IMR-90 (cell line): ENCODE measurements around the gene TRNT1. TPM values are rescaled to one million over a fixed set of nuclear protein-coding genes. Genes with fewer than 3 reads are reported as not detected.

Experiments used
- ATAC-seq: fragments of 200-7000 bp; cut with Tn5 transposase; 2 replicates; pipeline ENCODE4 v1.9.1; 2020; ENCODE audit warnings: low read depth, mild to moderate bottlenecking, moderate library complexity
- BruUV-seq: library from RNA; stranded (reverse); fragments of 400-500 nt; replicated peaks from 2 replicates; lab custom pipeline; 2021; lab: Mats Ljungman, UMichigan
- CTCF ChIA-PET: fragments of 300-600 bp; formaldehyde crosslinking; extraction: SDS; loops from one replicate; lab custom pipeline; 2021; ENCODE audit warnings: antibody characterized with exemption; lab: Yijun Ruan, JAX
- POLR2A ChIA-PET: fragments of 300-600 bp; sonication (Branson Sonifier 250); formaldehyde crosslinking; loops from one replicate; lab custom pipeline; 2022; ENCODE audit warnings: antibody characterized with exemption; ENCODE audit not compliant: unreplicated experiment; lab: Charles Lee
- DNase-seq: peaks from one replicate; pipeline ENCODE4 v3.0.0; 2013
- H2AFZ ChIP-seq: replicated peaks from 2 replicates; pipeline ENCODE3; 2013; ENCODE audit warnings: low read length, mild to moderate bottlenecking; ENCODE audit not compliant: poor library complexity
- H2AK5ac ChIP-seq: 2 replicates; pipeline ENCODE4 v1.6.1; 2013; ENCODE audit warnings: low read depth, low read length, inconsistent platforms
- H2AK9ac ChIP-seq: replicated peaks from 2 replicates; pipeline ENCODE3; 2013; ENCODE audit warnings: mild to moderate bottlenecking, low read depth, low read length, moderate library complexity; ENCODE audit not compliant: poor library complexity
- H2BK120ac ChIP-seq: 2 replicates; pipeline ENCODE4 v1.6.1; 2013; ENCODE audit warnings: low read depth, low read length, inconsistent platforms
- H2BK15ac ChIP-seq: 3 replicates; pipeline ENCODE4 v1.6.1; 2013; ENCODE audit warnings: low read depth, low read length, inconsistent platforms
- H2BK20ac ChIP-seq: 2 replicates; pipeline ENCODE4 v1.6.1; 2013; ENCODE audit warnings: low read depth, mild to moderate bottlenecking, inconsistent platforms, low read length, moderate library complexity
- H2BK5ac ChIP-seq: 2 replicates; pipeline ENCODE4 v1.6.1; 2013; ENCODE audit warnings: mild to moderate bottlenecking, low read depth, low read length, inconsistent platforms; ENCODE audit not compliant: poor library complexity, severe bottlenecking
- H3K14ac ChIP-seq: replicated peaks from 2 replicates; pipeline ENCODE4 v1.6.1; 2013; ENCODE audit warnings: low read depth, low read length, inconsistent platforms
- H3K18ac ChIP-seq: 2 replicates; pipeline ENCODE4 v1.6.1; 2013; ENCODE audit warnings: low read depth, low read length, control low read depth
- H3K23ac ChIP-seq: 2 replicates; pipeline ENCODE4 v1.6.1; 2013; ENCODE audit warnings: low read depth, low read length, inconsistent platforms
- H3K27ac ChIP-seq: 2 replicates; pipeline ENCODE4 v1.5.1; 2013; ENCODE audit warnings: mild to moderate bottlenecking, control low read depth, low read length; ENCODE audit not compliant: insufficient read depth
- H3K27me3 ChIP-seq: 2 replicates; pipeline ENCODE4 v1.6.1; 2013; ENCODE audit warnings: low read length; ENCODE audit not compliant: control insufficient read depth, insufficient read depth
- H3K36me3 ChIP-seq: 2 replicates; pipeline ENCODE4 v1.6.1; 2013; ENCODE audit warnings: low read length, mixed read lengths; ENCODE audit not compliant: control insufficient read depth, insufficient read depth
- H3K4ac ChIP-seq: 2 replicates; pipeline ENCODE4 v1.6.1; 2013; ENCODE audit warnings: low read depth, low read length, inconsistent platforms
- H3K4me1 ChIP-seq: 2 replicates; pipeline ENCODE4 v1.6.1; 2013; ENCODE audit warnings: low read length, mixed read lengths; ENCODE audit not compliant: control insufficient read depth, insufficient read depth
- H3K4me2 ChIP-seq: 2 replicates; pipeline ENCODE4 v1.6.1; 2013; ENCODE audit warnings: low read depth, mild to moderate bottlenecking, control low read depth, low read length, moderate library complexity
- H3K4me3 ChIP-seq: 2 replicates; pipeline ENCODE4 v1.5.1; 2013; ENCODE audit warnings: low read depth, mild to moderate bottlenecking, control low read depth, low read length, moderate library complexity; ENCODE audit not compliant: insufficient read depth
- H3K56ac ChIP-seq: 2 replicates; pipeline ENCODE4 v1.6.1; 2013; ENCODE audit warnings: low read length, inconsistent platforms; ENCODE audit not compliant: insufficient read depth; ENCODE audit errors: extremely low read depth
- H3K79me1 ChIP-seq, 2 experiments: 2 replicates each; pipeline ENCODE4 v1.6.1; 2013; ENCODE audit warnings: low read length in 2 of 2, inconsistent platforms in 1 of 2, low read depth in 1 of 2
- H3K9ac ChIP-seq: 2 replicates; pipeline ENCODE4 v1.6.1; 2013; ENCODE audit warnings: low read depth, low read length, control low read depth
- H3K9me1 ChIP-seq: 2 replicates; pipeline ENCODE4 v1.6.1; 2013; ENCODE audit warnings: low read length, inconsistent platforms; ENCODE audit not compliant: insufficient read depth
- H3K9me3 ChIP-seq: 2 replicates; pipeline ENCODE4 v1.6.1; 2013; ENCODE audit warnings: low read length; ENCODE audit not compliant: control insufficient read depth, insufficient read depth
- H4K20me1 ChIP-seq: 2 replicates; pipeline ENCODE4 v1.6.1; 2013; ENCODE audit warnings: low read length, inconsistent platforms; ENCODE audit not compliant: insufficient read depth
- H4K5ac ChIP-seq: 2 replicates; pipeline ENCODE4 v1.6.1; 2013; ENCODE audit warnings: mild to moderate bottlenecking, low read depth, low read length, control low read depth
- H4K8ac ChIP-seq, 2 experiments: 2 replicates each; pipeline ENCODE4 v1.6.1; 2013; ENCODE audit warnings: low read depth in 2 of 2, low read length in 2 of 2, control low read depth in 1 of 2, inconsistent platforms in 1 of 2
- H4K91ac ChIP-seq: 2 replicates; pipeline ENCODE4 v1.6.1; 2013; ENCODE audit warnings: low read depth, low read length, inconsistent platforms; ENCODE audit not compliant: insufficient read depth
- BHLHE40 ChIP-seq: fragments of 150-350 bp; IDR thresholded peaks from 2 replicates; pipeline ENCODE4 v1.6.1; 2016; ENCODE audit warnings: mild to moderate bottlenecking, low read depth, low read length
- CEBPB ChIP-seq: IDR thresholded peaks from 2 replicates; pipeline ENCODE4 v1.6.1; 2012; ENCODE audit warnings: low read depth, low read length, improper control_type of control experiment
- CHD1 ChIP-seq: IDR thresholded peaks from 2 replicates; pipeline ENCODE4 v1.6.1; 2012; ENCODE audit warnings: low read depth, low read length, improper control_type of control experiment
- MAZ ChIP-seq: IDR thresholded peaks from 2 replicates; pipeline ENCODE4 v1.6.1; 2012; ENCODE audit warnings: low read depth, mild to moderate bottlenecking, low read length, improper control_type of control experiment, moderate library complexity, borderline replicate concordance
- MXI1 ChIP-seq: IDR thresholded peaks from 2 replicates; pipeline ENCODE4 v1.6.1; 2012; ENCODE audit warnings: low read depth, mild to moderate bottlenecking, low read length, moderate library complexity, borderline replicate concordance
- POLR2A ChIP-seq: IDR thresholded peaks from 2 replicates; pipeline ENCODE4 v1.6.1; 2012; ENCODE audit warnings: mild to moderate bottlenecking, low read depth, low read length
- RFX5 ChIP-seq: IDR thresholded peaks from 2 replicates; pipeline ENCODE4 v1.8.0; 2012; ENCODE audit warnings: low read depth, mild to moderate bottlenecking, low read length, moderate library complexity
- SMC3 ChIP-seq: fragments of 150-350 bp; IDR thresholded peaks from 2 replicates; pipeline ENCODE4 v1.6.1; 2016; ENCODE audit warnings: low read depth, mild to moderate bottlenecking, antibody characterized with exemption, low read length, moderate library complexity
- WGBS, 2 experiments: methylation state at CpG; one replicate each; pipeline versions ENCODE4 v1.1.5 to v1.1.7; 2013; ENCODE audit warnings: missing lambda C conversion rate in 2 of 2; ENCODE audit not compliant: insufficient read length in 1 of 2; ENCODE audit errors: extremely low coverage in 2 of 2; 5-methylcytosine and 5-hydroxymethylcytosine counted together
- dilution Hi-C: fragments of 300-500 bp; cut with HindIII; formaldehyde crosslinking; loops from one replicate; pipeline ENCODE4 v1.14.3; 2018; ENCODE audit warnings: low sequenced_read_pairs; ENCODE audit not compliant: unreplicated experiment
- in situ Hi-C: fragments of 300-500 bp; cut with MboI; formaldehyde crosslinking; loops from 3 replicates; pipeline ENCODE4 v1.14.3; 2019; ENCODE audit warnings: low sequenced_read_pairs, inconsistent platforms, mixed read lengths
- intact Hi-C: fragments of 100-400 bp; cut with micrococcal nuclease; formaldehyde crosslinking; loops from 2 replicates; pipeline ENCODE4 v1.10.0; 2022
- polyA plus RNA-seq, 3 experiments: library from polyadenylated mRNA; depleted of rRNA; stranded (reverse); fragments of >200 nt; gene quantifications; 2 replicates each; pipeline ENCODE4 v1.2.3, GENCODE V29; 2012; ENCODE audit warnings: low replicate concordance in 1 of 3
- total RNA-seq: library from RNA; depleted of rRNA; stranded (reverse); fragments of >200 nt; gene quantifications from 2 replicates; pipeline ENCODE4 v1.2.3, GENCODE V29; 2012
- TF ChIP-seq, protein P1 (sequence below): fragments of 150-350 bp; IDR thresholded peaks from 2 replicates; pipeline ENCODE4 v1.6.1; 2016; ENCODE audit warnings: low read depth, mild to moderate bottlenecking, low read length, moderate library complexity, borderline replicate concordance
- TF ChIP-seq, protein P2 (sequence below): conservative IDR thresholded peaks from 2 replicates; pipeline ENCODE4 v1.5.1; 2012; ENCODE audit warnings: mild to moderate bottlenecking, low read depth, low read length, improper control_type of control experiment

TRNT1 gene
- total and polyA plus RNA-seq, 2 of the 4 experiments (the other 2 are of a cell fraction) = 11.8 to 12.3 TPM

- H3K56ac ChIP-seq = no peak overlapping the region
- no peak overlapping the region for H2AK9ac ChIP-seq
- no peak overlapping the region for H2BK20ac ChIP-seq
- H2BK120ac ChIP-seq = no peak overlapping the region
- no peak overlapping the region for H4K91ac ChIP-seq
- in situ Hi-C loops = no loop called here
- no peak overlapping the region for H3K4me2 ChIP-seq
- DNase-seq (no peak), ATAC-seq (no peak)
- no TSS peak for BruUV-seq
- ChIA-PET CTCF (no interaction called here), POLR2A (no interaction called here)
- no peaks in the 10 kb centered on the region for H3K9me1 ChIP-seq
- no peak overlapping the region for H3K4ac ChIP-seq
- no peak overlapping the region for H2BK15ac ChIP-seq
- H3K9me3 ChIP-seq = no peaks in the 10 kb centered on the region
- no peak overlapping the region for H2BK5ac ChIP-seq
- H4K8ac ChIP-seq = no peak overlapping the region
- H3K4me3 ChIP-seq = no peak overlapping the region
- H4K5ac ChIP-seq = no peak overlapping the region
- H3K18ac ChIP-seq = no peak overlapping the region
- H2AFZ ChIP-seq = no peak overlapping the region
- H3K14ac ChIP-seq = no peak overlapping the region
- no peak overlapping the region for H3K9ac ChIP-seq
- no peak overlapping the region for H3K23ac ChIP-seq
- H3K27me3 ChIP-seq = no peaks in the 10 kb centered on the region
- no peaks in the 10 kb centered on the region for H3K79me1 ChIP-seq
- dilution Hi-C loops = no loop called here
- no peaks in the 10 kb centered on the region for H3K4me1 ChIP-seq
- no peaks in the 10 kb centered on the region for H3K36me3 ChIP-seq
- no CpG with 5 or more reads among the region's 4 CpGs for WGBS, 2 experiments
- TF ChIP-seq, protein P1, sequence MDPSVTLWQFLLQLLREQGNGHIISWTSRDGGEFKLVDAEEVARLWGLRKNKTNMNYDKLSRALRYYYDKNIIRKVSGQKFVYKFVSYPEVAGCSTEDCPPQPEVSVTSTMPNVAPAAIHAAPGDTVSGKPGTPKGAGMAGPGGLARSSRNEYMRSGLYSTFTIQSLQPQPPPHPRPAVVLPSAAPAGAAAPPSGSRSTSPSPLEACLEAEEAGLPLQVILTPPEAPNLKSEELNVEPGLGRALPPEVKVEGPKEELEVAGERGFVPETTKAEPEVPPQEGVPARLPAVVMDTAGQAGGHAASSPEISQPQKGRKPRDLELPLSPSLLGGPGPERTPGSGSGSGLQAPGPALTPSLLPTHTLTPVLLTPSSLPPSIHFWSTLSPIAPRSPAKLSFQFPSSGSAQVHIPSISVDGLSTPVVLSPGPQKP = no peak
- TF ChIP-seq BHLHE40 (no peak), SMC3 (no peak), MAZ (no peak), CEBPB (no peak), POLR2A (no peak), CHD1 (no peak), MXI1 (no peak), RFX5 (no peak)
- TF ChIP-seq, protein P2, sequence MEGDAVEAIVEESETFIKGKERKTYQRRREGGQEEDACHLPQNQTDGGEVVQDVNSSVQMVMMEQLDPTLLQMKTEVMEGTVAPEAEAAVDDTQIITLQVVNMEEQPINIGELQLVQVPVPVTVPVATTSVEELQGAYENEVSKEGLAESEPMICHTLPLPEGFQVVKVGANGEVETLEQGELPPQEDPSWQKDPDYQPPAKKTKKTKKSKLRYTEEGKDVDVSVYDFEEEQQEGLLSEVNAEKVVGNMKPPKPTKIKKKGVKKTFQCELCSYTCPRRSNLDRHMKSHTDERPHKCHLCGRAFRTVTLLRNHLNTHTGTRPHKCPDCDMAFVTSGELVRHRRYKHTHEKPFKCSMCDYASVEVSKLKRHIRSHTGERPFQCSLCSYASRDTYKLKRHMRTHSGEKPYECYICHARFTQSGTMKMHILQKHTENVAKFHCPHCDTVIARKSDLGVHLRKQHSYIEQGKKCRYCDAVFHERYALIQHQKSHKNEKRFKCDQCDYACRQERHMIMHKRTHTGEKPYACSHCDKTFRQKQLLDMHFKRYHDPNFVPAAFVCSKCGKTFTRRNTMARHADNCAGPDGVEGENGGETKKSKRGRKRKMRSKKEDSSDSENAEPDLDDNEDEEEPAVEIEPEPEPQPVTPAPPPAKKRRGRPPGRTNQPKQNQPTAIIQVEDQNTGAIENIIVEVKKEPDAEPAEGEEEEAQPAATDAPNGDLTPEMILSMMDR = no peak
- H2AK5ac ChIP-seq = no peak overlapping the region
- H4K20me1 ChIP-seq = no peaks in the 10 kb centered on the region
- H3K27ac ChIP-seq = no peak overlapping the region
- intact Hi-C loops = no loop called here
Observed at GRCh38 chr3:3113042-3113709, 13.6 kb upstream of the TRNT1 start.
